Measurements from ENCODE around the gene SMARCC1.

SMARCC1 gene

GRCh38 chr3:47614788-47615187 is 166.9 kb downstream of the SMARCC1 start:
- no peak overlapping the region for H3K27ac ChIP-seq
- no peak for TF ChIP-seq CTCF (IDR thresholded peaks at IDR 0.05)
- no peak for TF ChIP-seq ZFX (IDR thresholded peaks at IDR 0.05; ENCODE audit: borderline replicate concordance)

- H3K27ac ChIP-seq: no peak overlapping the region; the same call in 1 of the 2 replicates
- TF ChIP-seq CTCF (IDR thresholded peaks at IDR 0.05) (no peak), ZFX (IDR thresholded peaks at IDR 0.05; ENCODE audit: borderline replicate concordance) (no peak)
Observed at GRCh38 chr3:47613722-47614121, 168.0 kb downstream of the SMARCC1 start.

GRCh38 chr3:47612879-47613278 is 168.8 kb downstream of the SMARCC1 start:
- no peak for TF ChIP-seq ZFX (IDR thresholded peaks at IDR 0.05; ENCODE audit: borderline replicate concordance)
- no peak for TF ChIP-seq CTCF (IDR thresholded peaks at IDR 0.05)
- H3K27ac ChIP-seq: no peak overlapping the region

GRCh38 chr3:47612178-47612577 is 169.5 kb downstream of the SMARCC1 start:
- no peak for TF ChIP-seq ZFX (IDR thresholded peaks at IDR 0.05; ENCODE audit: borderline replicate concordance)
- TF ChIP-seq CTCF (IDR thresholded peaks at IDR 0.05): no peak

GRCh38 chr3:47611576-47611975 is 170.1 kb downstream of the SMARCC1 start:
- H3K27ac ChIP-seq: no peak overlapping the region
- TF ChIP-seq CTCF (IDR thresholded peaks at IDR 0.05) (no peak), ZFX (IDR thresholded peaks at IDR 0.05; ENCODE audit: borderline replicate concordance) (no peak)

More at GRCh38 chr3:47612178-47612577, 169.5 kb downstream of the SMARCC1 start:
- no peak overlapping the region for H3K27ac ChIP-seq

- no peak for TF ChIP-seq ZFX (IDR thresholded peaks at IDR 0.05; ENCODE audit: borderline replicate concordance)
- TF ChIP-seq CTCF (IDR thresholded peaks at IDR 0.05): no peak
- H3K27ac ChIP-seq: no peak overlapping the region
Observed at GRCh38 chr3:47610583-47610982, 171.1 kb downstream of the SMARCC1 start.

- peak overlapping the region; percentile 19; the same call in 1 of the 2 replicates for H3K27ac ChIP-seq
- no peak for TF ChIP-seq CTCF (IDR thresholded peaks at IDR 0.05)
Observed at GRCh38 chr3:47607335-47607734, 174.4 kb downstream of the SMARCC1 start.
